A673 (cell line): ENCODE results near the gene KCNQ1OT1. TPM values are rescaled to one million over a fixed set of nuclear protein-coding genes. Genes with fewer than 3 reads are reported as not detected.

ENCODE experiments used
- BruUV-seq: library from RNA; stranded (reverse); fragments of 400-500 nt; replicated peaks from 2 replicates; lab custom pipeline; 2021; lab: Mats Ljungman, UMichigan
- CTCF ChIA-PET: fragments of 300-600 bp; sonication (Branson Sonifier 250); formaldehyde crosslinking; loops from one replicate; lab custom pipeline; 2022; ENCODE audit warnings: antibody characterized with exemption; lab: Charles Lee
- POLR2A ChIA-PET: fragments of 300-600 bp; sonication (Branson Sonifier 250); formaldehyde crosslinking; loops from one replicate; lab custom pipeline; 2022; ENCODE audit warnings: antibody characterized with exemption; ENCODE audit not compliant: low non-redundant PET; lab: Charles Lee
- DNase-seq: peaks from one replicate; pipeline ENCODE4 v3.0.0-alpha.2; 2015; ENCODE audit warnings: low spot score
- H3K27ac ChIP-seq: fragments of 200-600 bp; sonication (generic); 2 replicates; pipeline ENCODE4 v1.5.1; 2016; ENCODE audit warnings: mixed run types, low read depth, mild to moderate bottlenecking, mixed read lengths, antibody characterized with exemption, low read length; ENCODE audit not compliant: poor library complexity, severe bottlenecking
- H3K27me3 ChIP-seq: fragments of 200-600 bp; sonication (generic); replicated peaks from 2 replicates; pipeline ENCODE4 v1.6.1; 2017; ENCODE audit warnings: mixed run types, low read depth, mild to moderate bottlenecking, mixed read lengths, antibody characterized with exemption, low read length; ENCODE audit not compliant: insufficient read depth, poor library complexity
- H3K36me3 ChIP-seq: fragments of 200-600 bp; sonication (generic); 2 replicates; pipeline ENCODE4 v1.6.1; 2016; ENCODE audit warnings: mixed run types, mild to moderate bottlenecking, mixed read lengths, antibody characterized with exemption, low read length; ENCODE audit not compliant: insufficient read depth, poor library complexity, severe bottlenecking
- H3K4me1 ChIP-seq: fragments of 200-600 bp; sonication (generic); 2 replicates; pipeline ENCODE4 v1.6.1; 2017; ENCODE audit warnings: mixed run types, mild to moderate bottlenecking, mixed read lengths, antibody characterized with exemption, low read length; ENCODE audit not compliant: insufficient read depth, poor library complexity, severe bottlenecking
- H3K4me3 ChIP-seq: fragments of 200-600 bp; sonication (generic); 2 replicates; pipeline ENCODE4 v1.5.1; 2016; ENCODE audit warnings: low read depth, mixed run types, mild to moderate bottlenecking, mixed read lengths, low read length; ENCODE audit not compliant: poor library complexity, severe bottlenecking
- H3K9me3 ChIP-seq: fragments of 200-600 bp; sonication (generic); 2 replicates; pipeline ENCODE4 v1.6.1; 2016; ENCODE audit warnings: mixed run types, low read depth, mild to moderate bottlenecking, mixed read lengths, antibody characterized with exemption, low read length; ENCODE audit not compliant: poor library complexity, severe bottlenecking
- EZH2 ChIP-seq: fragments of 200-600 bp; sonication (generic); IDR thresholded peaks from 2 replicates; pipeline ENCODE4 v1.6.1; 2017; ENCODE audit warnings: borderline replicate concordance, low read depth, mild to moderate bottlenecking, mixed read lengths, antibody characterized with exemption, low read length; ENCODE audit not compliant: poor library complexity, severe bottlenecking
- intact Hi-C: fragments of 100-400 bp; cut with micrococcal nuclease; formaldehyde crosslinking; loops from one replicate; pipeline ENCODE4 v1.10.0; 2022; ENCODE audit not compliant: unreplicated experiment
- total RNA-seq: library from RNA; stranded (reverse); gene quantifications from 2 replicates; pipeline ENCODE4 v1.2.3, GENCODE V29; 2021
- TF ChIP-seq, protein P1 (sequence below): fragments of 300-800, 200-600 bp; sonication (generic); conservative IDR thresholded peaks from 2 replicates; pipeline ENCODE4 v1.5.1; 2017; ENCODE audit warnings: low read depth, mild to moderate bottlenecking, antibody characterized with exemption, low read length, moderate library complexity, mixed read lengths

Gene KCNQ1OT1
- total RNA-seq, 1 experiment from 2014 or later, result 4.0 TPM

DNA sequence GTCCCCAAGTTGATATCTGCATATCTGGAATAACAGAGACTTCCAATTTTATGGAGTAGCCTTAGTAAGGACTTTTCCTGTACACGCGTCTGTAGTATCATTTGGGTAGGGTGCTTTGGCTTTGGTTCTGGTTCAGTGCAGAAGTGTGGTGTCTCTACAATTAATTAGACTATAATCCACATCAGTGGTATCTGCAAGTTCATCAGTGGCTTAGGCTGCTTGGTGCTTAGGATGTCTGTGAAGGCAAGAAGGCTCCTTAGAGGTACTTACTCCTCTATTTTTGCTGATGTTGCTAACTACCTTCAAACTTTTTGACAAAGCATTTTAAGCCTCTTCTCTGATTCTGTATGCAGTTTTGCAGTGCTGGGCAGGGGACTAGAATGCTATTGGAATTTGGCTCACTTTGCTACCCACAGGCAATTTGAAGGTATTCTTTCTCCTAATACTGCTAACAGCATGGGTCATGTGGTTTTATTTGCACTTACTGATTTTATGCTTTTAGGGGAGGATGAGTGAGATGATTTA is 49.4 kb downstream of the KCNQ1OT1 start:
- Histone ChIP-seq H3K27me3 (no peaks in the 10 kb centered on the region), H3K4me3 (no peak overlapping the region), H3K36me3 (no peaks in the 10 kb centered on the region), H3K27ac (no peak overlapping the region), H3K9me3 (peaks cover 99% of the 10 kb centered on the region), H3K4me1 (no peaks in the 10 kb centered on the region)
- intact Hi-C loops, result no loop called here
- no peak for DNase-seq
- ChIA-PET POLR2A (no interaction called here), CTCF (no interaction called here)
- TF ChIP-seq, protein P1, sequence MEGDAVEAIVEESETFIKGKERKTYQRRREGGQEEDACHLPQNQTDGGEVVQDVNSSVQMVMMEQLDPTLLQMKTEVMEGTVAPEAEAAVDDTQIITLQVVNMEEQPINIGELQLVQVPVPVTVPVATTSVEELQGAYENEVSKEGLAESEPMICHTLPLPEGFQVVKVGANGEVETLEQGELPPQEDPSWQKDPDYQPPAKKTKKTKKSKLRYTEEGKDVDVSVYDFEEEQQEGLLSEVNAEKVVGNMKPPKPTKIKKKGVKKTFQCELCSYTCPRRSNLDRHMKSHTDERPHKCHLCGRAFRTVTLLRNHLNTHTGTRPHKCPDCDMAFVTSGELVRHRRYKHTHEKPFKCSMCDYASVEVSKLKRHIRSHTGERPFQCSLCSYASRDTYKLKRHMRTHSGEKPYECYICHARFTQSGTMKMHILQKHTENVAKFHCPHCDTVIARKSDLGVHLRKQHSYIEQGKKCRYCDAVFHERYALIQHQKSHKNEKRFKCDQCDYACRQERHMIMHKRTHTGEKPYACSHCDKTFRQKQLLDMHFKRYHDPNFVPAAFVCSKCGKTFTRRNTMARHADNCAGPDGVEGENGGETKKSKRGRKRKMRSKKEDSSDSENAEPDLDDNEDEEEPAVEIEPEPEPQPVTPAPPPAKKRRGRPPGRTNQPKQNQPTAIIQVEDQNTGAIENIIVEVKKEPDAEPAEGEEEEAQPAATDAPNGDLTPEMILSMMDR, result no peak
- no peak for TF ChIP-seq EZH2
- no TSS peak for BruUV-seq

DNA sequence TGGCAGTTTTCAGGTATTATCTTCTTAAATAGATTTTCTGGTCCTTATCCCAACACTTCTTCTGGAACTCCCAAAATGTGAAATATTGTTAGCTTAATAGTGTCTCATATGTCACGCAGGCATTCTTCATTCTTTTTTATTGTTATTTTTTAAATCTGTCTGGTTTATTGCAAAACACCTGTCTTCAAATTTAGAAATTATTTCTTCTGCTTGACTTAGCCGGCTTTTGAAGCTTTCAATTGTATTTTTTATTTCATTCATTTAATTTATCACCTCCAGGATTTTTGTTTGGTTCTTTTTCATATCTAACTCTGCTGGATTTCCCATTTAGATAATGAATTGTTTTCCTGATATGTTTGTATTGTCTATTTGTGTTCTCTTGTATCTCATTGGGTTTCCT is 49.9 kb downstream of the KCNQ1OT1 start:
- ChIA-PET POLR2A (no interaction called here), CTCF (no interaction called here)
- no peaks in the 10 kb centered on the region for H3K36me3 ChIP-seq
- intact Hi-C loops, result no loop called here
- DNase-seq, result no peak
- BruUV-seq, result TSS peak; percentile 6
- TF ChIP-seq, protein P1, result no peak
- no peak for TF ChIP-seq EZH2
- H3K4me1 ChIP-seq, result no peaks in the 10 kb centered on the region
- H3K27me3 ChIP-seq, result no peaks in the 10 kb centered on the region
- no peak overlapping the region for H3K27ac ChIP-seq
- H3K4me3 ChIP-seq, result no peak overlapping the region
- peaks cover 99% of the 10 kb centered on the region for H3K9me3 ChIP-seq

DNA sequence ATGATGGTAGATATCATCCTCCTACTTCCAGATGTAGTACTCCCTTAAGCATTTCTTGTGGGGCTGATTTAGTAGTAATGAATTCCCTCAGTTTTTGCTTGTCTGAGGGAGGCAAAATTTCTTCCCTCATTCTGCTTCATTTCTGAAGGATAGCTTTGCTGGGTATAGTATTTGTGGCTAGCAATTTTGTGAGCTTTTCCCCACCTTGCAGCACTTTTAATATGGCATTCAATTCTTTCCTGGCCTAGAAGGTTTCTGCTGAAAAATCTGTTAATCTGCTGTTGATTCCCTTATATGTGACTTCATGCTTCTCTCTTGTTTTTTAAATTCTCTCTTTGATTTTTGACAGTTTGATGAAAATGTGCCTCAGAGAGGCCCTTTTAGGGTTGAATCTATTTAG is 50.4 kb downstream of the KCNQ1OT1 start:
- no TSS peak for BruUV-seq
- ChIA-PET CTCF (no interaction called here), POLR2A (no interaction called here)
- no peaks in the 10 kb centered on the region for H3K4me1 ChIP-seq
- intact Hi-C loops, result no loop called here
- peaks cover 99% of the 10 kb centered on the region for H3K9me3 ChIP-seq
- H3K4me3 ChIP-seq, result no peak overlapping the region
- no peak for DNase-seq
- H3K27ac ChIP-seq, result no peak overlapping the region
- no peaks in the 10 kb centered on the region for H3K27me3 ChIP-seq
- TF ChIP-seq EZH2, result no peak
- TF ChIP-seq, protein P1, result no peak
- H3K36me3 ChIP-seq, result no peaks in the 10 kb centered on the region
